DMS 273 (cell line): ENCODE data around the gene CDH4.

Experiments
- DNase-seq: peaks from one replicate; lab custom pipeline; 2025; ENCODE audit not compliant: unreplicated experiment; lab: John Stamatoyannopoulos, UW

Gene CDH4

GRCh38 chr20:61927826-61928541 lies 675.9 kb downstream of the CDH4 start:
- no peak for DNase-seq

- DNase-seq = no peak
These were observed 677.5 kb downstream of the CDH4 start for GRCh38 chr20:61929561-61929960.

- no peak for DNase-seq
These were observed 678.1 kb downstream of the CDH4 start for GRCh38 chr20:61929971-61930666.

- DNase-seq = no peak
These were observed 678.9 kb downstream of the CDH4 start for GRCh38 chr20:61930776-61931475.

- no peak for DNase-seq
These were observed 679.6 kb downstream of the CDH4 start for GRCh38 chr20:61931476-61932198.

- DNase-seq = no peak
These were observed 680.1 kb downstream of the CDH4 start for GRCh38 chr20:61932199-61932592.

- DNase-seq = no peak
These were observed 680.8 kb downstream of the CDH4 start for GRCh38 chr20:61932711-61933480.

GRCh38 chr20:61933481-61933950 lies 681.5 kb downstream of the CDH4 start:
- no peak for DNase-seq

GRCh38 chr20:61933951-61934715 lies 682.1 kb downstream of the CDH4 start:
- no peak for DNase-seq

- DNase-seq = peak; percentile 43
These were observed 682.9 kb downstream of the CDH4 start for GRCh38 chr20:61934716-61935530.

GRCh38 chr20:61935926-61936700 lies 684.1 kb downstream of the CDH4 start:
- no peak for DNase-seq

- no peak for DNase-seq
These were observed 684.7 kb downstream of the CDH4 start for GRCh38 chr20:61936701-61937131.

GRCh38 chr20:61937146-61937962 lies 685.3 kb downstream of the CDH4 start:
- no peak for DNase-seq

GRCh38 chr20:61937963-61938838 lies 686.1 kb downstream of the CDH4 start:
- DNase-seq = no peak

GRCh38 chr20:61938839-61939690 lies 687.0 kb downstream of the CDH4 start:
- DNase-seq = no peak
